Right lobe of liver (tissue), 4 donors: ENCODE data around the gene RASGRF2.

Experiments
- CTCF ChIP-seq, 4 donors: fragments of 200-600 bp in 3 of 4; fragments of 450-650 bp in 1 of 4; IDR thresholded peaks; one replicate each; pipeline versions ENCODE4 v1.5.1 to v1.8.0; 2016 to 2022; ENCODE audit warnings: antibody characterized with exemption in 4 of 4, mild to moderate bottlenecking in 2 of 4
- POLR2A ChIP-seq: fragments of 450-650 bp; IDR thresholded peaks from one replicate; pipeline ENCODE4 v1.6.1; 2017; ENCODE audit warnings: antibody characterized with exemption, mild to moderate bottlenecking
- donor health status: DM: no; HTN: no; CAD: no.
- donor health status: DM: no; HTN: no; CAD: no.
- donor health status: DM: no; HTN: yes; CAD: no.

GRCh38 chr5:81209869-81210493, 249.8 kb downstream of the RASGRF2 start:
- TF ChIP-seq CTCF (IDR thresholded peaks at IDR 0.05) (no peak), POLR2A (no peak)
